GM23338 (cell line): ENCODE data around the gene BCL2. TPM values are rescaled to one million over a fixed set of nuclear protein-coding genes. Genes with fewer than 3 reads are reported as not detected.

Experiments used
- ATAC-seq: fragments of 200-7000 bp; cut with Tn5 transposase; 3 replicates; pipeline ENCODE4 v1.9.1; 2020
- DNase-seq: peaks from one replicate; pipeline ENCODE4 v3.0.0-alpha.2; 2015; ENCODE audit warnings: low spot score
- H2AFZ ChIP-seq: fragments of 200-600 bp; sonication (generic); 2 replicates; pipeline ENCODE4 v1.8.0; 2016; ENCODE audit warnings: antibody characterized with exemption, mild to moderate bottlenecking, moderate library complexity
- H3F3A ChIP-seq: fragments of 200-600 bp; sonication (generic); replicated peaks from 2 replicates; pipeline ENCODE4 v1.8.0; 2017; ENCODE audit warnings: antibody characterized with exemption, mixed run types, low read depth
- H3K27ac ChIP-seq: fragments of 200-600 bp; sonication (generic); 2 replicates; pipeline ENCODE4 v1.6.1; 2016; ENCODE audit warnings: low read depth
- H3K27me3 ChIP-seq: fragments of 200-600 bp; sonication (generic); 2 replicates; pipeline ENCODE4 v1.8.0; 2016; ENCODE audit warnings: mild to moderate bottlenecking, mixed run types, moderate library complexity; ENCODE audit not compliant: insufficient read depth
- H3K36me3 ChIP-seq: fragments of 200-600 bp; sonication (generic); 2 replicates; pipeline ENCODE4 v1.8.0; 2016; ENCODE audit warnings: mild to moderate bottlenecking; ENCODE audit not compliant: insufficient read depth
- H3K4me1 ChIP-seq: fragments of 200-600 bp; sonication (generic); 2 replicates; pipeline ENCODE4 v1.8.0; 2016; ENCODE audit warnings: mild to moderate bottlenecking, moderate library complexity; ENCODE audit not compliant: insufficient read depth
- H3K4me2 ChIP-seq: fragments of 200-600 bp; sonication (generic); 2 replicates; pipeline ENCODE4 v1.7.1; 2017; ENCODE audit warnings: mixed run types
- H3K4me3 ChIP-seq: fragments of 200-600 bp; sonication (generic); 2 replicates; pipeline ENCODE4 v1.6.1; 2016; ENCODE audit warnings: mixed run types
- H3K79me2 ChIP-seq: fragments of 200-600 bp; sonication (generic); replicated peaks from 2 replicates; pipeline ENCODE4 v1.8.0; 2017; ENCODE audit warnings: mild to moderate bottlenecking; ENCODE audit not compliant: insufficient read depth
- H3K9me2 ChIP-seq: fragments of 200-600 bp; sonication (generic); 2 replicates; pipeline ENCODE4 v1.8.0; 2017; ENCODE audit not compliant: insufficient read depth
- H4K20me1 ChIP-seq: fragments of 200-600 bp; sonication (generic); replicated peaks from 2 replicates; pipeline ENCODE4 v1.8.0; 2017; ENCODE audit warnings: mild to moderate bottlenecking; ENCODE audit not compliant: insufficient read depth
- H3K27ac Mint-ChIP-seq: 2 replicates; pipeline ENCODE4 v1.8.0; 2020; ENCODE audit warnings: inconsistent platforms, mild to moderate bottlenecking, moderate library complexity, mixed read lengths
- H3K27me3 Mint-ChIP-seq: 3 replicates; pipeline ENCODE4 v1.8.0; 2022; ENCODE audit warnings: low read depth, mild to moderate bottlenecking, moderate library complexity, mixed read lengths, inconsistent platforms; ENCODE audit not compliant: insufficient read depth, poor library complexity
- H3K36me3 Mint-ChIP-seq: 3 replicates; pipeline ENCODE4 v1.8.0; 2021; ENCODE audit warnings: low read depth, mild to moderate bottlenecking, inconsistent platforms, moderate library complexity, mixed read lengths
- H3K4me1 Mint-ChIP-seq: 3 replicates; pipeline ENCODE4 v1.8.0; 2020; ENCODE audit warnings: mild to moderate bottlenecking, inconsistent platforms, mixed read lengths
- H3K4me3 Mint-ChIP-seq: 3 replicates; pipeline ENCODE4 v1.8.0; 2021; ENCODE audit warnings: moderate library complexity, mild to moderate bottlenecking, inconsistent platforms, mixed read lengths
- H3K9me3 Mint-ChIP-seq: 3 replicates; pipeline ENCODE4 v1.8.0; 2020; ENCODE audit warnings: moderate library complexity, mild to moderate bottlenecking, inconsistent platforms, mixed read lengths
- CREB1 ChIP-seq: fragments of 250-450 bp; sonication (Bioruptor Pico); IDR thresholded peaks from 2 replicates; pipeline ENCODE4 v1.5.0; 2020; ENCODE audit warnings: low read depth, mild to moderate bottlenecking, moderate library complexity
- CTCF ChIP-seq, 2 experiments: fragments of 200-600 bp in 1 of 2; sonication (generic) in 1 of 2; conservative IDR thresholded peaks; 2 replicates each; pipeline versions ENCODE4 v1.5.1 to v1.6.1; 2016 to 2017; ENCODE audit warnings: antibody characterized with exemption in 2 of 2, low read depth in 2 of 2, mild to moderate bottlenecking in 2 of 2, moderate library complexity in 1 of 2
- ETS1 ChIP-seq: IDR thresholded peaks from 2 replicates; pipeline ENCODE4 v1.6.1; 2016; ENCODE audit warnings: antibody characterized with exemption
- EZH2 ChIP-seq: fragments of 200-600 bp; sonication (generic); IDR thresholded peaks from one replicate; pipeline ENCODE4 v1.8.0; 2017; ENCODE audit warnings: antibody characterized with exemption, mild to moderate bottlenecking, low read depth; ENCODE audit not compliant: unreplicated experiment
- EZH2phosphoT487 ChIP-seq: fragments of 200-600 bp; sonication (generic); IDR thresholded peaks from one replicate; pipeline ENCODE4 v1.8.1; 2018; ENCODE audit warnings: antibody characterized with exemption; ENCODE audit not compliant: unreplicated experiment
- JUNB ChIP-seq: IDR thresholded peaks from one replicate; pipeline ENCODE4 v1.6.1; 2016; ENCODE audit warnings: antibody characterized with exemption; ENCODE audit not compliant: unreplicated experiment
- NANOG ChIP-seq: IDR thresholded peaks from 2 replicates; pipeline ENCODE4 v1.6.1; 2016; ENCODE audit warnings: antibody characterized with exemption, borderline replicate concordance
- POLR2AphosphoS5 ChIP-seq: IDR thresholded peaks from 2 replicates; pipeline ENCODE4 v1.6.1; 2016; ENCODE audit warnings: antibody characterized with exemption, low read depth
- STAT1 ChIP-seq: IDR thresholded peaks from one replicate; pipeline ENCODE4 v1.6.1; 2016; ENCODE audit warnings: antibody characterized with exemption; ENCODE audit not compliant: unreplicated experiment
- ZNF114 ChIP-seq: fragments of 250-450 bp; sonication (Bioruptor Pico); IDR thresholded peaks from 2 replicates; pipeline ENCODE4 v1.5.0; 2020; ENCODE audit warnings: mild to moderate bottlenecking, moderate library complexity
- ZNF331 ChIP-seq: fragments of 250-450 bp; sonication (Bioruptor Pico); IDR thresholded peaks from 2 replicates; pipeline ENCODE4 v1.5.0; 2020; ENCODE audit warnings: low read depth, mild to moderate bottlenecking, moderate library complexity
- ZNF462 ChIP-seq: fragments of 250-450 bp; sonication (Bioruptor Pico); IDR thresholded peaks from 2 replicates; pipeline ENCODE4 v1.5.0; 2020; ENCODE audit warnings: mild to moderate bottlenecking, moderate library complexity
- polyA plus RNA-seq: library from polyadenylated mRNA; unstranded; fragments of >200 nt; fragmentation: Nextera tagmentation; extraction: Ambion mirVana; gene quantifications from 2 replicates; pipeline ENCODE4 v1.2.1, GENCODE V29; 2016
- total RNA-seq: library from RNA; depleted of rRNA; stranded (reverse); fragments of >200 nt; shearing (Covaris generic); gene quantifications from 2 replicates; pipeline ENCODE4 v1.2.3, GENCODE V29; 2014
- TF ChIP-seq, protein P1 (sequence below): IDR thresholded peaks from one replicate; pipeline ENCODE4 v1.6.1; 2018; ENCODE audit warnings: antibody characterized with exemption; ENCODE audit not compliant: unreplicated experiment

The BCL2 gene
- total and polyA plus RNA-seq, 2 experiments from 2014 or later = 1.2 to 4.0 TPM

DNA sequence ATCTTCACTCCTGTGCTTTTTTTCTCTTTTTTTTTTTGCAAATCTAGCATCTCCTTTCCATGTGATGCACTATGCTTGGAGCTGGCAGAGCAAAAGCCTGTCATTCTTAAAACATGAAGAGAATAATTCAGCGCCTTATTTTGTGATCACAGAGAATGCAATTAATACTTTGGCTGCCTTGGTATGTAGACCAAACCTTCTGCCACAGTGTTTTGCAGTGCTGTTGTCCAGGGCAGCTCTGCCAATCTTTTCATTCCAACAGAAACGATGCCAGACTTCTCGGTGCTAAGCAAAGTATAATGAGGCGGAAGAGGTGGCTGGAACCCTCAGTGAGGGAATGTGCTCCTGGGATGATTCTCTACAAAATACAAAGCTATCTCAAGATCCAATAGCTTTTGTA is 25.6 kb downstream of the BCL2 start:
- ATAC-seq (no peak), DNase-seq (no peak)
- TF ChIP-seq ZNF331 (CRISPR knock-in tag) = no peak
- no peak for TF ChIP-seq EZH2phosphoT487
- no peak for TF ChIP-seq STAT1
- TF ChIP-seq ETS1 = no peak
- TF ChIP-seq ZNF114 = no peak
- no peak for TF ChIP-seq EZH2
- no peak for TF ChIP-seq POLR2AphosphoS5
- no peak for TF ChIP-seq CREB1
- no peak for TF ChIP-seq JUNB
- no peak for TF ChIP-seq NANOG
- TF ChIP-seq ZNF462 (CRISPR knock-in tag) = no peak
- TF ChIP-seq CTCF (conservative IDR thresholded peaks at IDR 0.05; ENCODE audit: low read depth in 2 of 2) = no peak
- TF ChIP-seq, protein P1, sequence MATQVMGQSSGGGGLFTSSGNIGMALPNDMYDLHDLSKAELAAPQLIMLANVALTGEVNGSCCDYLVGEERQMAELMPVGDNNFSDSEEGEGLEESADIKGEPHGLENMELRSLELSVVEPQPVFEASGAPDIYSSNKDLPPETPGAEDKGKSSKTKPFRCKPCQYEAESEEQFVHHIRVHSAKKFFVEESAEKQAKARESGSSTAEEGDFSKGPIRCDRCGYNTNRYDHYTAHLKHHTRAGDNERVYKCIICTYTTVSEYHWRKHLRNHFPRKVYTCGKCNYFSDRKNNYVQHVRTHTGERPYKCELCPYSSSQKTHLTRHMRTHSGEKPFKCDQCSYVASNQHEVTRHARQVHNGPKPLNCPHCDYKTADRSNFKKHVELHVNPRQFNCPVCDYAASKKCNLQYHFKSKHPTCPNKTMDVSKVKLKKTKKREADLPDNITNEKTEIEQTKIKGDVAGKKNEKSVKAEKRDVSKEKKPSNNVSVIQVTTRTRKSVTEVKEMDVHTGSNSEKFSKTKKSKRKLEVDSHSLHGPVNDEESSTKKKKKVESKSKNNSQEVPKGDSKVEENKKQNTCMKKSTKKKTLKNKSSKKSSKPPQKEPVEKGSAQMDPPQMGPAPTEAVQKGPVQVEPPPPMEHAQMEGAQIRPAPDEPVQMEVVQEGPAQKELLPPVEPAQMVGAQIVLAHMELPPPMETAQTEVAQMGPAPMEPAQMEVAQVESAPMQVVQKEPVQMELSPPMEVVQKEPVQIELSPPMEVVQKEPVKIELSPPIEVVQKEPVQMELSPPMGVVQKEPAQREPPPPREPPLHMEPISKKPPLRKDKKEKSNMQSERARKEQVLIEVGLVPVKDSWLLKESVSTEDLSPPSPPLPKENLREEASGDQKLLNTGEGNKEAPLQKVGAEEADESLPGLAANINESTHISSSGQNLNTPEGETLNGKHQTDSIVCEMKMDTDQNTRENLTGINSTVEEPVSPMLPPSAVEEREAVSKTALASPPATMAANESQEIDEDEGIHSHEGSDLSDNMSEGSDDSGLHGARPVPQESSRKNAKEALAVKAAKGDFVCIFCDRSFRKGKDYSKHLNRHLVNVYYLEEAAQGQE = no peak
- no peaks in the 10 kb centered on the region for H3K36me3 Mint-ChIP-seq
- no peak overlapping the region for H2AFZ ChIP-seq
- H4K20me1 ChIP-seq = no peaks in the 10 kb centered on the region
- peaks cover 10% of the 10 kb centered on the region for H3K9me2 ChIP-seq
- peaks cover 31% of the 10 kb centered on the region for H3K4me1 Mint-ChIP-seq
- H3K4me3 Mint-ChIP-seq = no peak overlapping the region
- H3K27me3 Mint-ChIP-seq = peaks cover 3% of the 10 kb centered on the region
- no peak overlapping the region for H3K27ac ChIP-seq
- H3K27ac Mint-ChIP-seq = no peak overlapping the region
- H3K4me2 ChIP-seq = no peak overlapping the region
- H3K27me3 ChIP-seq = no peaks in the 10 kb centered on the region
- H3K79me2 ChIP-seq = no peaks in the 10 kb centered on the region
- H3F3A ChIP-seq = no peaks in the 10 kb centered on the region
- no peaks in the 10 kb centered on the region for H3K36me3 ChIP-seq
- H3K9me3 Mint-ChIP-seq = no peaks in the 10 kb centered on the region
- peaks cover 16% of the 10 kb centered on the region for H3K4me1 ChIP-seq
- no peak overlapping the region for H3K4me3 ChIP-seq
